Liver (tissue), 9 donors: ENCODE results near the gene ADNP. TPM values are rescaled to one million over a fixed set of nuclear protein-coding genes. Genes with fewer than 3 reads are reported as not detected.

Experiments used
- DNase-seq: peaks from one replicate; pipeline ENCODE4 v3.0.0-alpha.2; 2017; ENCODE audit warnings: low spot score
- H3K27ac ChIP-seq, 2 donors: one replicate each; pipeline ENCODE4 v1.7.0; 2013; ENCODE audit warnings: inconsistent platforms in 2 of 2, low read length in 2 of 2, control low read depth in 1 of 2, low read depth in 1 of 2, mild to moderate bottlenecking in 1 of 2
- H3K27me3 ChIP-seq, 4 donors: one replicate each; pipeline versions ENCODE4 v1.6.1 to v1.7.0; 2013; ENCODE audit warnings: low read length in 3 of 4, inconsistent platforms in 1 of 4, mild to moderate bottlenecking in 1 of 4, moderate library complexity in 1 of 4; ENCODE audit not compliant: control insufficient read depth in 4 of 4, insufficient read depth in 4 of 4
- H3K36me3 ChIP-seq, 4 donors: one replicate each; pipeline versions ENCODE4 v1.6.1 to v1.7.0; 2013; ENCODE audit warnings: low read length in 3 of 4, mild to moderate bottlenecking in 3 of 4, low read depth in 1 of 4, moderate library complexity in 1 of 4; ENCODE audit not compliant: control insufficient read depth in 4 of 4, insufficient read depth in 3 of 4
- H3K4me1 ChIP-seq, 4 donors: one replicate each; pipeline versions ENCODE4 v1.6.1 to v1.7.0; 2013; ENCODE audit warnings: low read length in 3 of 4, mild to moderate bottlenecking in 3 of 4, moderate library complexity in 1 of 4; ENCODE audit not compliant: control insufficient read depth in 4 of 4, insufficient read depth in 4 of 4
- H3K4me3 ChIP-seq, 3 donors: one replicate each; pipeline versions ENCODE4 v1.6.1 to v1.7.0; 2013; ENCODE audit warnings: low read length in 3 of 3, control low read depth in 1 of 3, low read depth in 1 of 3, mild to moderate bottlenecking in 1 of 3
- H3K9ac ChIP-seq, 2 donors: one replicate each; pipeline ENCODE4 v1.7.0; 2013; ENCODE audit warnings: low read length in 2 of 2, mild to moderate bottlenecking in 2 of 2, moderate library complexity in 2 of 2, control low read depth in 1 of 2, low read depth in 1 of 2
- H3K9me3 ChIP-seq, 4 donors: one replicate each; pipeline versions ENCODE4 v1.6.1 to v1.7.0; 2013; ENCODE audit warnings: low read length in 3 of 4; ENCODE audit not compliant: control insufficient read depth in 4 of 4
- ATF3 ChIP-seq: IDR thresholded peaks from 2 replicates; pipeline ENCODE4 v1.6.1; 2016; ENCODE audit warnings: antibody characterized with exemption
- CTCF ChIP-seq: fragments of 150-350 bp; IDR thresholded peaks from 2 replicates; pipeline ENCODE4 v1.5.1; 2017; ENCODE audit warnings: improper control_type of control experiment, low read depth, low read length; ENCODE audit not compliant: missing input control
- EGR1 ChIP-seq, 2 donors: IDR thresholded peaks; 2 replicates each; pipeline ENCODE4 v1.6.1; 2016 to 2018; ENCODE audit warnings: antibody characterized with exemption in 2 of 2, low read depth in 2 of 2
- FOXA1 ChIP-seq: IDR thresholded peaks from 2 replicates; pipeline ENCODE4 v1.6.1; 2016; ENCODE audit warnings: antibody characterized with exemption
- FOXA2 ChIP-seq: IDR thresholded peaks from 2 replicates; pipeline ENCODE4 v1.6.1; 2016; ENCODE audit warnings: antibody characterized with exemption
- GABPA ChIP-seq, 2 donors: IDR thresholded peaks in 1 of 2; conservative IDR thresholded peaks in 1 of 2; 2 replicates each; pipeline ENCODE4 v1.6.1; 2016; ENCODE audit warnings: antibody characterized with exemption in 2 of 2, mild to moderate bottlenecking in 1 of 2, moderate library complexity in 1 of 2
- HNF4A ChIP-seq, 2 donors: conservative IDR thresholded peaks; 2 replicates each; pipeline ENCODE4 v1.6.1; 2016; ENCODE audit warnings: antibody characterized with exemption in 2 of 2, mild to moderate bottlenecking in 2 of 2
- HNF4G ChIP-seq: IDR thresholded peaks from 2 replicates; pipeline ENCODE4 v1.6.1; 2016; ENCODE audit warnings: antibody characterized with exemption
- JUND ChIP-seq, 2 donors: IDR thresholded peaks; 2 replicates each; pipeline ENCODE4 v1.6.1; 2016; ENCODE audit warnings: antibody characterized with exemption in 2 of 2
- MAX ChIP-seq: IDR thresholded peaks from 2 replicates; pipeline ENCODE4 v1.6.1; 2016; ENCODE audit warnings: antibody characterized with exemption
- NR2F2 ChIP-seq: IDR thresholded peaks from 2 replicates; pipeline ENCODE4 v1.6.1; 2016; ENCODE audit warnings: antibody characterized with exemption
- RAD21 ChIP-seq, 2 donors: IDR thresholded peaks; 2 replicates each; pipeline ENCODE4 v1.6.1; 2016; ENCODE audit warnings: antibody characterized with exemption in 2 of 2, mild to moderate bottlenecking in 2 of 2
- RXRA ChIP-seq, 2 donors: IDR thresholded peaks; 2 replicates each; pipeline ENCODE4 v1.6.1; 2017 to 2018; ENCODE audit warnings: antibody characterized with exemption in 2 of 2, mild to moderate bottlenecking in 1 of 2
- SP1 ChIP-seq: IDR thresholded peaks from 2 replicates; pipeline ENCODE4 v1.6.1; 2018; ENCODE audit warnings: antibody characterized with exemption, mild to moderate bottlenecking
- YY1 ChIP-seq: IDR thresholded peaks from 2 replicates; pipeline ENCODE4 v1.6.1; 2016; ENCODE audit warnings: antibody characterized with exemption, mild to moderate bottlenecking
- ZBTB33 ChIP-seq: IDR thresholded peaks from 2 replicates; pipeline ENCODE4 v1.6.1; 2016; ENCODE audit warnings: antibody characterized with exemption
- WGBS: extraction: QIAGEN DNeasy Blood & Tissue Kit; methylation state at CpG from one replicate; pipeline ENCODE4 v1.1.7; 2013; 5-methylcytosine and 5-hydroxymethylcytosine counted together
- polyA plus RNA-seq, 2 donors: library from polyadenylated mRNA; stranded (reverse) in 1 of 2; unstranded in 1 of 2; fragments of 200-250 nt in 1 of 2; fragments of >200 nt in 1 of 2; fragmentation: Nextera tagmentation in 1 of 2; extraction: Ambion mirVana in 1 of 2; gene quantifications; one replicate each; pipeline versions ENCODE4 v1.2.1 to v1.2.3, GENCODE V29; 2013 to 2015
- total RNA-seq, 2 donors: library from RNA; depleted of rRNA; stranded (reverse); fragments of >200 nt; gene quantifications; one replicate each; pipeline ENCODE4 v1.2.3, GENCODE V29; 2014
- donor health status: healthy.
- donor health status: healthy.
- donor health status: healthy.
- donor health status: healthy.
- donor health status: healthy.

Gene ADNP
- total and polyA plus RNA-seq, 4 donors = 9.3 to 25.4 (median 20.1) TPM

- TF ChIP-seq ATF3 (no peak), EGR1 (IDR thresholded peaks at IDR 0.05; ENCODE audit: low read depth in 2 of 2) (no peak), HNF4A (conservative IDR thresholded peaks at IDR 0.05) (no peak), ZBTB33 (no peak), NR2F2 (no peak), YY1 (no peak)
These were observed 29.9 kb downstream of the ADNP start (continued) for GRCh38 chr20:50901301-50901700.

DNA sequence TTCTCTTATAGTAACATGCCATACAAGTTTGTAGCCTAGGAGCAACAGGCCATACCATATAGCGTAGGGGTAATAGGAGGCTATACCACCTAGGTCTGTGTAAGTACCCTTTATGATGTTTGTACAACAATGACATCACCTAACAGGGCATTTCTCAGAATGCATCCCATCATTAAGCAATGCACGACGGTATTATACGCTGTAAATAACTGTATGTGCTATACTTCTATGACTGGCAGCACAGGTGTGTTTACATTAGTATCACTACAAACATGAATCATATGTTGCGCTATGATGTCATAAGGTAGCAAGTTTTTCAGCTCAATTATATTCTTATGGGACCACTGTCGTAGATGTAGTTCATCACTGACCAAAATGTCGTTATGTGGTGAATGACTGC lies 31.0 kb downstream of the ADNP start:
- H3K4me1 ChIP-seq = peaks cover 0 to 4% (median under 1%) of the 10 kb centered on the region in 4 donors
- H3K9me3 ChIP-seq = no peaks in the 10 kb centered on the region
- DNase-seq = no peak
- no peak overlapping the region for H3K9ac ChIP-seq
- H3K27ac ChIP-seq = no peak overlapping the region
- H3K27me3 ChIP-seq = no peaks in the 10 kb centered on the region
- WGBS = 97% methylated on average over 7 of the region's 7 CpGs
- H3K4me3 ChIP-seq = no peak overlapping the region
- no peak for TF ChIP-seq RAD21 (IDR thresholded peaks at IDR 0.05)
- no peak for TF ChIP-seq GABPA (IDR thresholded peaks at IDR 0.05 in 1 of 2, conservative IDR thresholded peaks at IDR 0.05 in 1 of 2)
- no peak for TF ChIP-seq FOXA2
- H3K36me3 ChIP-seq = peaks cover 1 to 41% (median 25%) of the 10 kb centered on the region in 4 donors

- TF ChIP-seq SP1 (no peak), HNF4A (conservative IDR thresholded peaks at IDR 0.05) (no peak), RXRA (IDR thresholded peaks at IDR 0.05) (no peak), FOXA1 (no peak), HNF4G (no peak), YY1 (no peak), MAX (no peak), ATF3 (no peak), NR2F2 (no peak), EGR1 (IDR thresholded peaks at IDR 0.05; ENCODE audit: low read depth in 2 of 2) (no peak), ZBTB33 (no peak), RAD21 (IDR thresholded peaks at IDR 0.05) (no peak), CTCF (no peak), JUND (IDR thresholded peaks at IDR 0.05) (no peak)
- peaks cover 4 to 54% (median 35%) of the 10 kb centered on the region in 4 donors for H3K36me3 ChIP-seq
- no peak overlapping the region for H3K27ac ChIP-seq
- H3K4me3 ChIP-seq = no peak overlapping the region
- no peaks in the 10 kb centered on the region for H3K9me3 ChIP-seq
- H3K4me1 ChIP-seq = peaks cover 0 to 6% (median under 1%) of the 10 kb centered on the region in 4 donors
- 94% methylated on average over 1 of the region's 1 CpG for WGBS
- no peaks in the 10 kb centered on the region for H3K27me3 ChIP-seq
- DNase-seq = no peak
- H3K9ac ChIP-seq = no peak overlapping the region
These were observed 32.8 kb downstream of the ADNP start for GRCh38 chr20:50898475-50898874.
